ENCODE results near the gene CTTN.
"Not testable (repeated sequence)": the region's sequence is repeated elsewhere in the genome, so short reads cannot be mapped to it uniquely, and the experiment has no call there.

The CTTN gene

DNA sequence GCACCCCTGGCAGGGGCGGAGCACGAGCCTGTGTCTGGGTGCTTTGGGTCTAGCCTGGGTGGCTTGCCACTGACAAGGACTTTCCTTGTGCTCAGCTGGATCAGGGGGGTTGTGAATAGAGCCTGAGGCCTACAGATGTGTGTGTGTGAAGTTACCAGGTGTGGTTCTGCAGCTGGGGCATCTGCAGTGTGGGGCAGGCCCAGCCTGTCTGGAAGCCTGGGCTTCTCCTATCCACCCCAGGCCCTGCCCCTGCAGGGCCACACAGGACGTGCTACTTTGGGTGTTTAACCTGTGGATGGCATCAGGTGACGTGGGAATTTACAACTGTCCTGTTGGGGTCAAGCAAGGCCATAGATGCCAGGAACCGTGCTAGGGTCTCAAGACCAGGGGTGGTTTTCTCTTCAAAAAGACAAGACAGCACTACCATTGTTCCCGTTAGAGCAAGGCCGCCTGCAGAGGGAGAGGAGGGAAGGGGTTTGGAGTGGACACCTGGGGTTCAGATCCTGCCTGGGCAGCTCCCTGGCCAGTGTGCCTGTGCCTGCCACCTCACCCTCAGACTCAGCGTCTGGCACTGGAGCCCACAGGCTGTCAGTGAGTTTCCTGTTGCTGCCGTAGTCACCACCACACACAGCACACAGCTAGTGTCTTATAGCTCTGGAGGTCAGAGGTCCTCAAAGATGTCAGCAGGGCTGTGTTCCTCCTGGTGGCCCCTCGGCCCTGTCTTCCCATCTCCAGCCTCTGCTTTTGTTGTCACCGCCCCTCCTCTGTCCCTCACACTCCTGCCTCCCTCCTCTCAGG is 31.6 kb downstream of the CTTN start:
- DNase-seq, result no peak

DNA sequence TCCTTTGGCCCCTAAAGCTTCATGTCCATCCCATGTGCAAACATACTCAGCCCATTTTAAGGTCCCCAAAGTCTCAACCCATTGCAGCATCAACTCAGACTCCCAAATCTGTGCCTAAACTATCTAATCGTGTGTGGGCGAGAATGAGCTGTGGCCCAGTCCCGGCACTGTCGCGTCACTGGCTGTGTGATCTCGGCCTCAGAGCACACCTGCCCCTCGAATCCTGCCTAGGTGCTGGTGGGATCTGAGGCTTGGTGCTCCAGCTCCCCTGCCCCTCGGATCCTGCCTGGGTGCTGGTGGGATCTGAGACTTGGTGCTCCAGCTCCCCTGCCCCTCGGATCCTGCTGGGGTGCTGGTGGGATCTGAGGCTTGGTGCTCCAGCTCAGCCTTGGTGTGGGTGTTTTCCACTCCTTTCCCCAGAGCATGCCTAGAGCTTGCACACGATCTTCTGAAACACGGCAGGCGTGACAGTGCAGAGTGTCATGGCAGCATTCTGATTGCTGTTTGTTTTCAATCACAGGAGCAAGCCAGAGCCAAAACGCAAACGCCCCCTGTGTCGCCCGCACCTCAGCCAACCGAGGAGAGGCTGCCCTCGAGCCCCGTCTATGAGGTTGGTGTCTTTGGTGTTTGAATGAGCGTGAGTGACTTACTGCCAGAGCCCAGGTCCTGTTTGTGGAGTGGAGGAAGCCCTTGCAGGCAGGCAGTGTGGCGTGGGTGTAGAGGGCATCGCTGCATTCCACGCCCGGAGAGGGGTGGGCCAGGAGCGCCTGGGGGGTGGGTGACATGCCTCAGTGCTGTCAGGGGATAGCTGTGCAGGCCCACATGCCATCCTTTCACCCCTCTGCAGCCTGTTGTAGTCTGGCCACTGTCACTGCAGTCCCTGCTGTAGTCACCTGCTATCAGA is 32.6 kb downstream of the CTTN start:
- DNase-seq, result no peak

DNA sequence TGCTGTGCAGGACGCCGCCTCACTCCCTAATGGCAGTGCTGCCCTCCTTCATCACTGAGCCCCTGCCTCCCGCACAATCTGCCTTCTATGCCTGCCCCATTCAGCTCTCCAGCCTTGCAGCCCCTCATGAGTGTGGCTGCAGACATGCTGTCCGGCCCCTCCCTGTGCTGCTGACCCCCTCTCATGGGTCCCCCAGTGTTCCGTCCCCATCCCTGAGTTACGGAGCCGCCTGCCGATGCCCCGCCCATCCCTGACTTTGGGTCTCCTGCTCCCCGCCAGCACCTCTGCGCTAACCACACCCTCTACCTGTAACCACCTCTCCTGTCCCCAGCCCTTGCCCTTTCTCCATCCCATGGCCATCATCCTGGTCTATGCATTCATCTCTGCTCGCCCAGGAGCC is 33.3 kb downstream of the CTTN start:
- DNase-seq, result no peak

DNA sequence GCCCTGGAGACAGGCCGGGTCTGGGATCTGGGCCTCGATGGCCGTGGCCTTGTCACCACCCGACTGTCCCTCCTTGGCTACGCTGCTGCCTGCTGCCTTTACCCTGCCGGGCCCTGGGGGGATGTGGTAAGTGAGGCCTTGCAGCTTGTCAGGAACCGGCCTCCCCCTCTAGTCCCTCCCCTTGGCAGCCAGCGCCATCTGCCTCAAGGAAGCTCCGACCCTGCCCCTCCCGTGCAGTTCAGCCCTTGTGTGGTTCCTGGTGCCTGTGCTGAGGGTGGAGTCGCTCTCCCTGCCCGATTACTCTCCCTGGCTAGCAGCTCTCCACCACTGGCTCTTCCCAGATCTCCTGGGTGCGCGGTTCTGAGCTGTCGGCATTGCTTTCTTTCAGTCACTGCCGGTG is 33.7 kb downstream of the CTTN start:
- no peak for DNase-seq

DNA sequence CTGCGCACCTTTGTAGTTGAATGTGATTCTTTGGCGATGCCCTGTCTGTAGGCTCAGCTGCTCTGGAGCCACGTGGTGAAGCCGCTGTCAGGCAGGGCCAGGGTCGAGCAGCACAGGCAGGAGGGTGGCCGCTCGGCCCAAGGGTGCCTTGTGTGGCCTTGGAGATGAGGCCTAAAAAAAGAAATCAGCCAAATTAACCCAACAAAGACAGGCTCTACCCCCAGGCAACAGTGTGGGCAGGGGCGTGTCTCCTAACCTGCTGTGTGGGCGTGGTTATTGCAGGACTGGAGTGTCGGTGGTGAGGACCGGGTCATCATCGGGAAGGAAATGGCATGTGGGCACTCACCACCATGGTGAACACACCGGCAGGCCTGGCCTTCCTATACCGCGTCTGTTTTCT is 34.3 kb downstream of the CTTN start:
- no peak for DNase-seq

DNA sequence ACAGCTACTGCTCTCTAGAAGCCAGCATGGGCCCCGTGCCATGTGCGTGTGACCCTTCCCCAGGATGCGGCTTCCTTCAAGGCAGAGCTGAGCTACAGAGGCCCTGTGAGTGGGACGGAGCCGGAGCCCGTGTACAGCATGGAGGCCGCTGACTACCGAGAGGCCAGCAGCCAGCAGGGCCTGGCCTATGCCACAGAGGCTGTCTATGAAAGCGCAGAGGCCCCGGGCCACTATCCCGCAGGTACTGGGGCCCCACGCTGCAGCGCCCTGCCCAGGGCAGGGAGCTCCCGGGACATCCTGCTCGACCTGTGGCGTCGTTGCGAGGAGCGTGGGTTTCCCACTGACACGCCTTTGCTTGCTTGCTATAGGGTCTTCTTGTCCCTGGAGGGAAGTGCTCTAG is 34.7 kb downstream of the CTTN start:
- no peak for DNase-seq

DNA sequence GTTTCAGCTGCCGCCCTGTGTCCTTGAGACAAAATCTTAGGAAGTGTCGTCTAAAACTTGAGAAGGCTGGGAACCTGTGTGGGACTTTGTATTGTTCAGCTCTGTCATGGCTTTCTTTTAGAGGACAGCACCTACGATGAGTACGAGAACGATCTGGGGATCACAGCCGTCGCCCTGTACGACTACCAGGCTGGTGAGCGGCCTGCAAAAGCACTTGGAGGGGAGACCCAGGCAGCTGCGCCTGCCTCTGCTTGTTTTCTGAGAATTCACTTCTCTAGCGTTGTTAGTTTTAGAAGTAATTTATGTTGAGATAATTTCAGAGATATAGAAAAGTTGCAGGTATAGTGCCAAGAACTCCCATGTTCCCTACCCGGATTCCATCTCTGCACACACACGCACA is 35.2 kb downstream of the CTTN start:
- no peak for DNase-seq

DNA sequence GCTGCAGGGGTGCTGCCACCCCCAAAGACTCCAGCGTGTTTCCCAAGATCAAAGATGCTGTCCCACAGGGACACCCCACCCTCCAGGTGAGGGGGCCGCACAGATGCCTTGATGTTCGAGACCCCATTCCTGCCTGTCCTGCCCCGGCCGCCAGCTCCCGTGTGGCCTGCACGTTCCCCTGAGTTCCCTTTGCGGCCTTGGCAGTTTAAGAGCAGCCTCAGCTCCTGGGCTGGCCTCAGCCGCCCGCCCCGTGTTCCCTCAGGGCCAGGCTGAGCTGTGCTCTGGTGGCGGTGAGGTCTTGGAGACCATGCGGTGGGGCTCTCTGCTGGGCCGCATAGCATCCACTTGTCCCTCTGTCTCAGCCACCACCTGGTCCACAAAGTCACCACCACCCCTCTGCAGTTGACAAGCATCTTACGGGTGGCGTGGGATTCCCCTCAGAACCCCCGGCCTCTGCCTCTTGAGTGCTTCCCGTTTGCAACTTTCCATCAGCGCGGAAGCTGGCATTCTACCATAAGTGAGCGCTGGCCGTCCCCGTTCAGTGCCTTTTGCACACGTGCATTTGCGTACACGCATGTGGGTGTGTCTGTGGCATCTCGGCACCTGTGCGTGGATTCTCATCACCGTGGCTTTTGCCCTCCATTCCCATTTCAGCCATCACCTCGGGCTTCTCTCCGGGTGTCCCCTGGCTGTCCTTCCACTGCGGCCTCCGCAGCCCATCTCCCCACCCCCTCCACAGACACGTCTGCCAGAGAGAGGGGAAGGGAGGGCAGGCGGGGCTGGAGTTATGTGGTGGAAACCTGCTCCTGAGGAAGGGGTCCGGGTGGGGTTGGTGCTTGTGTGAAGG is 35.9 kb downstream of the CTTN start:
- DNase-seq, result no peak

DNA sequence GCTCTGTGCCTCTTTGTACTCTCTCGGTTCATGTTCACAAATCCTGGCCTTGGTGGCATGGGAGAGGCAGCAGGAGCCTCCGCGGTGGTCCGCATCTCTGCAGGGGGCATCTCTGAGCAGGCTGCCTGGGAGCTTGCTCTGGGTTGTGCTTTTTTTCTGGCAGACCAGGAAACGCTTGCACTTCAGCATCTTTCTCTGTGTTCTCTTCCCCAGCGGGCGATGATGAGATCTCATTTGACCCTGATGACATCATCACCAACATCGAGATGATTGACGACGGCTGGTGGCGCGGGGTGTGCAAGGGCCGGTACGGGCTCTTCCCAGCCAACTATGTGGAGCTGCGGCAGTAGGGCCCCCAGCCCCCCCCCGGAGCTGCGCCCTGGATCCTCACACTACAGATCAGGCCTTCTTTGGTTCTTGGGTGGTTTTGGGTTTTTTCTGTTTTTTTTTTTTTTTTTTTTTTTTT is 36.5 kb downstream of the CTTN start:
- DNase-seq, result no peak

DNA sequence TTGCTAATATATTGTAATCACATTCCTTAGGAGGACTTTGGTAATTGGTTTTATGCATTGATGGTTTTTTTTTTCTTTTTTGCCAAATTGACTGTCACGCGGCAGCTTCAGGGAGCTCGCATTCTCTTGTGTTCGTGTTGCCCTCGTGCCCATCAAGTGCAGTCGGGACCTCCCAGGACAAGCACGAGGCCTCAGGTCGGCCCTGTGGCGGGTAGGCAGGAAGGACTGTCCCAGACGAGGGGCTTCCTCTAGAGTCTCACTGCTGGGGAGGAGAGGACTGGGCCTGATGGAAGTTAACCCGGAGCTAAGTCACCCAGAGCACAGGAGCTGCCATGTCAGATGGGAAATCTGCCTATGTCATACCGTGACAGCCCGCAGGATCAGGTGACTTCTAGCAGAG is 37.0 kb downstream of the CTTN start:
- no peak for DNase-seq

DNA sequence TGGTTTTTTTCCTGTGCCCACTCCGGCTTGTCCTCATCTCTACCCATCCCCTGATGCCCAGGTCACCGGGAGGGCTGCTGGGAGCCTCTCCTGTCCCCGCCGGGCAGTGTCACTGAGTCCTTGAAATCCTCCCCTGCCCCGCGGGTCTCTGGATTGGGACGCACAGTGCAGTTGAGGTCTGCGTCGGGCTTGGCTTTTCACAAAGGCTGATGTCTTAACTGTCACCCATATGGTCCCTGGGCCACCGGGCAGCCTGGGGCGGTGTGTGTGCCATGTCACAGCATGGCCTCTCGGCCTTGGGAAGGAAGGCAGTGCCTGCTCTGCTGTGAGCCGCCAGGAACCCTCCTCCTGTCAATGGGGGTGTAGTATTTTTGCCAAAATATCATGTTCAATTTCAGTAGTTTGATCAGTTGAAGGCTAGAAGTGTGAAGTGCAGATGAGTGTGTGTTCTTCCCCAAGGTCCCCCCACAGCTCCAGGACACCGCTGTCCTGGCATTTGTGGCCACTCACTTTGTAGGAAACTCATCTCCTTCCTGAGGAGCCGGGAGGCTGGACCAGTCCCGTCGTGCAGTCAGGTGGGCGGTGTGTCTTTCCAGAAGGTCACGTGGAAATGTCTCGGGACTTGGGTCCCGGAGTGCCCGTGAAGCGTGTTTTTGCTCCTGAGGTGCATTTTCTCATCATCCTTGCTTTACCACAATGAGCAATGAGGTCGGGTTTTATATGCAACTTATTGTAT is 37.6 kb downstream of the CTTN start:
- no peak for DNase-seq

DNA sequence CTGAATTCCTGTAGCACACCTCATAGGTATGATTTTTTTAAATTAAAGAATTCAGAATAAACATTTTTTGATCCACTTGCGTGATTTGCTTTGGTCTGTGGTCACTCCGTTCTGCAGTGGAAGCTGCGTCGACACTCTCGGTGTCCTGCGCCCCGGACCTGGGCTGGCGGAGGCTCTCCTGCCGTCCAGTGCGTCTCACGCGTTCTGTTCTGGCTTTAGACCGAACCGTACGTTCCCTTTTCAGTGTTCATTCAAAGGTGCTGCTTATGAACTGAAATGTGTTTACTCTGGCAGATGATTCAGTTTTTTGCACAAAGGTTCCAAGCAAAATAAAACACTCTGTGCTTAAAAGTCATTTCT is 38.2 kb downstream of the CTTN start:
- DNase-seq, result no peak

DNA sequence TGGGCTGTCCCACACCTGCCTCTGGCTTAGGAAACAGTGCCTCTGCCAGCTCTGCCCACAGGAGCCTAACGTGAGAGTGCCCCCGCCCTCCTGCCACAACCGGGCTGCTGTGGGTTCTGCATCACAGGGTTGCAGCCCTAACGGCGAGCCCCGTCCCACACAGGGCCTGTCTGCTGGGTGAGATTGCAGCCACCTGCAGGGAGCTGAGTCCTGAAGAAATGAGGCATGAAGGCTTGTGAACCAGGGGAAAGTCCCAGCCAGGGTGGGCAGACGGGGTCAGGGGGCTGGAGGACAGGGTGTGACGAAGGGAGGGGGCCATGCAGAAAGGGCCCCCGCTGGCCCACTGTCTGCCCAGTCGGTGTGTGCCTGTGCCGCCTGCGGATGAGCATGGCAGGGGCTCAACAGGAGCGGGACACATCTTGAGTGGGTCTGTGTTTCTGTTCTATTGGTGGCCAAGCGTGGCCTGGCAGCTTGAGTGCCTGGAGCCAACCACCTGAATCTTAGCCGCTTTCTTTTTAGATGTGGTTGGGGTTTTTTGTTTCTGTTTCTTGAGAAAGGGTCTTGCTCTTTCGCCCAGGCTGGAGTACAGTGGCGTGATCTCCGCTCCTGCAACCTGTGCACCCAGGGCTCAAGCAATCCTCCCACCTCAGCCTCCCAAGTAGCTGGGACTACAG is 38.9 kb downstream of the CTTN start:
- no peak for DNase-seq

DNA sequence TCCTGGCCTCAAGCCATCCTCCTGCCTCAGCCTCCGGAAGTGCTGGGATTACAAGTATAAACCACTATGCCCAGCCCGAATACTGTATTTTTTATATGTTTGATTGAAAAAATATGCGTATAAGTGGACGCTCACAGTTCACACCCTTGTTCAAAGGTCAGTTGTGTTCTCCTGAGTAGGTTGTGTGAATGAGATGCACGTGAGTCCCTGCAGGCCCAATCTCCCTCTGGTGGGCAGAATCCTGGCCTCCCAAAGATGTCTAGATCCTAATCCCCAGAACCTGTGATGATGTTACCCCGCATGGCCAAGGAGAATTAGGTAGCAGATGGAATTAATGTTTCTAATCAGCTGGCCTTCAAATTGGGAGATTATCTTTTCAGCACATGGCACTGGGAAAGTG is 41.9 kb downstream of the CTTN start:
- DNase-seq, result no peak

DNA sequence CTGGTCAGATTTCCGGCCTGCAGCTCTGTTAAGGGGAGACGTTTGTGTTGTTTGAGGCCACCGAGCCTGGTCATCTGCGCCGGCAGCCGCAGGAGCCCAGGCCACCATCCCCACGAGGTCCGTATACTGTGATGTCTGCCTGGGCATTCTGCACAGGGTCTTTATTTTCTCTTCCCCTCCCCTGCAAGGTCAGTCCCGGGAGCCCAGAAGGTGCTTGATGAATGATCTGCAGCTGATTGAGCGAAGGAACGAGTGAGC is 45.4 kb downstream of the CTTN start:
- no peak for DNase-seq

DNA sequence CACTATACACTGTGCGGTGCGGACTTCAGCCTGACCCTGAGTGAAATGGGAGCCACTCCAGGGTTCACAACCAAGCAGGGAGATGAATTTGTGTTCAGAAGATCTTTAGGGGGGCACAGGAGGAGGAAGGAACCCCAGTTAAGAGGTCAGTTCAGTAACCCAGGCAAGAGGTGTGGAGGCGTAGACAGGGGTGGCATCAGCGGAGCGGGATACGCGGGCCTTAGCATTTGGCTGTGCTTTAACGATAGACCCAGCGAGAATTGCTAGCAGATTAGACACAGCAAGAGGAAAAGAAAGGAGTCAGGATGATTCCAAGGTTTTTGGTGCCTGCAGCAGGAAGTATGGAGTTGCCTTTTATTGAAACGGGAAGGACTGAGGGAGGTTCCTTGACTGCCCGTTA is 46.8 kb downstream of the CTTN start:
- DNase-seq, result no peak

DNA sequence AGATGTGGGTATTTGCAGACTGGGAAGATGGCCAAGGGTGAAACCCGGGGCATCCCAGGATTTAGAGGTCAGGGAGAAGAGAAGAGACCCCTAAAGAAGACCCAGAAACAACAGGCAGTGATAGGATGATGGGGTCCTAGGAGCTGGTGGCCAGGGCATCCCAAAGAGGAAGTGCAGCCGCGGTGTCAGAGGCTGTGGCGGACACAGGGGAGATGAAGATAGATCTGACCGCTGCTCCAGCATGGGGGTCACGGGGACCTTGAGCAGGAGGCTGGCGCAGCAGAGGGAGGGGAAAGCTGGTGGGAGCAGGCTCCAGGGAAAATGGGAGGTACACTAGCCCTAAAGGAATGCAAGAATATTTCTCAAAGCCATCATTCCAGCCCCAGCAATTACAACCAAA is 47.3 kb downstream of the CTTN start:
- DNase-seq, result no peak

DNA sequence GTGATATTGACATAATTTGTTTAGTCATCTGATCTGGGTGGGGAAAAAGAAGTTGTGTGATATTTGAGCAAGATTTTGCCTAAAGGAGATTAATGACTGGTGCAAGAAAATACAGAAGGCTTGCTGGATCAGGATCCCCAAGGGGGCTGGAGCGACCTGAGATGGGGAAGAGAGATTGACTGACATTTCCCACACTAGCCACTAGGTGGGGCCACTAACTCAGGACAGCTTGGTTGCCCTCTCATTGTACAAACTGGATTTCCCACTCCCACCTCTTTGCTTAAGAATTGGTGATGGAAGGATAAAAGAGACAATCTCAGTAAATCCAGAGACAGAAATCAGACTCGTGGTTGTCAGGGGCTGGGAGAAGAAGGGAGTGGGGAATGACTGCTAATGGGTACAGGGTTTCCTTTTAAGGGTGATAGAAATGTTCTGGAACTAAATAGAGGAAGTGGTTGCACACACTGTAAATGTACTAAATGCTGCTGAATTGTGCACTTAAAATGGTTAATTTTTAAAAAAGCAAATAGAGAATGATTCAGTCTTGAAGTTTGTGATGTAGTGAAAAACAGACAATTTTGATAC is 50.7 kb downstream of the CTTN start:
- DNase-seq, result no peak

DNA sequence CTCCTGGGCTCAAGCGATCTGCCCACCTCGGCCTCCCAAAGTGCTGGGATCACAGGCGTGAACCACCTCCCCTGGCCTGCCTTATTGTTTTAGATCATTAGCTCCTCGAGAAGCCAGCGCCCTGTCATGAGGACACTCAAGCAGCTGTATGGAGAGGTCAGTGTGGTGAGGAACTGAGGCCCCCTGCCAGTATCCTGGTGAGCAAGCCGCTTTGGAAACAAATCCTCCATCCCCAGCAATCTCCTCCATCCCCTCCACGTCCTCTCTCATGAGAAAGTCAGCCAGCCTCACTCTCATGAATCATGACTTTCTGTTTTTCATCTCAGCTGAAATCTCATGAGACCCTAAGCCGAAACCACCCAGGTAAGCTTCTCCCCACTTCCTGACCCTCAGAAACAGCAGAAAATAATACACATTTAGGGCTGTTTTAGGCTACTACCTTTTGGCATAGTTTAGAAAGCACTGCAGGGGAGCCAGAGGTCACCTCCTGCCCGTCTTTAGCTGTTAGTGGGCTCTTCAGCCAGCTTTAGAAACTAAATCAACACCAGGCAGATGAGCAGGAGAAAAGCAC is 56.0 kb downstream of the CTTN start:
- no peak for DNase-seq

DNA sequence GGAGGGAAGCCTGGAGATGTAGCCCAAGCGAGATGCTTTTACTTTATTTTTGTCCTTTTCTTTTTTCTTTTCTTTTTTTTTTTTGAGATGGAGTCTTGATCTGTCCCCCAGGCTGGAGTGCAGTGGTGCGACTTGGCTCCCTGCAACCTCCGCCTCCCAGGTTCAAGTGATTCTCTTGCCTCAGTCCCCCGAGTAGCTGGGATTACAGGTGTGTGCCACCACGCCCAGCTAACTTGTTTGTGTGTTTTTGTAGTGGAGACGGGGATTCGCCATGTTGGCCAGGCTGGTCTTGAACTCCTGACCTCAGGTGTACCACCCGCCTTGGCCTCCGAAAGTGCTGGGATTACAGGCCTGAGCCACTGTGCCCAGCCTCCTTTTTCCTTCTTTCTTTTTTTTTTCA is 56.5 kb downstream of the CTTN start:
- not testable (repeated sequence) for DNase-seq

DNA sequence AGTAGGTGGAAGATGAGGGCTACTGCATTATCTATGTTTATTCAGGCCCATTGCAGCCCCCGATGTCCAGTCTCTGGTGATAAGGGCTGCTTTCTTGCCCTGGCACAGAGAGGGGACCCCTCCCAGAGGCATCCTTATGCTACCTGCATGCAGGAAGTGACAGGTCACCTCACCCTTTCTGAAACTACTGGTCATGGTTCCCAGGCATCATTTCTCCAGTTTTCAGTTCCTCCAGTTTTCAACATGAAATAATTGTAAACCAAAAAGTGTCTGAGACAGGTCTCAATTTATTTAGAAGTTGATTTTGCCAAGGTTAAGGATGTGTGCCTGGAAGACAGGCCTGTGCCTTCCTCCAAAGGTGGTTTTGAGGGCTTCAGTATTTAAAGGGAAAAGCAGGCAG is 57.0 kb downstream of the CTTN start:
- DNase-seq, result no peak
